Measurements from ENCODE around the gene LRFN5. TPM values are rescaled to one million over a fixed set of nuclear protein-coding genes. Genes with fewer than 3 reads are reported as not detected.

The LRFN5 gene
- total RNA-seq, 1 experiment from 2014 or later, result not detected

GRCh38 chr14:41641690-41642089 lies 35.0 kb downstream of the LRFN5 start:
- Mint-ChIP-seq H3K27ac (ENCODE audit: unreplicated experiment) (no peak overlapping the region), H3K36me3 (ENCODE audit: insufficient read depth, unreplicated experiment) (no peaks in the 10 kb centered on the region), H3K4me1 (ENCODE audit: low read depth, unreplicated experiment) (no peaks in the 10 kb centered on the region), H3K9me3 (ENCODE audit: low read depth, unreplicated experiment) (no peaks in the 10 kb centered on the region), H3K4me3 (ENCODE audit: low read depth, unreplicated experiment) (no peak overlapping the region), H3K27me3 (ENCODE audit: unreplicated experiment) (no peaks in the 10 kb centered on the region)
- BruUV-seq (replicated peaks), result no TSS peak
- TF ChIP-seq CTCF (IDR thresholded peaks at IDR 0.05; ENCODE audit: unreplicated experiment), result no peak
- no peak for DNase-seq
- intact Hi-C loops (cut with micrococcal nuclease; ENCODE audit: unreplicated experiment), result no loop called here
- CTCF ChIA-PET, result no interaction called here

- no peak for DNase-seq
- BruUV-seq (replicated peaks), result no TSS peak
- CTCF ChIA-PET, result no interaction called here
- intact Hi-C loops (cut with micrococcal nuclease; ENCODE audit: unreplicated experiment), result no loop called here
- Mint-ChIP-seq H3K9me3 (ENCODE audit: low read depth, unreplicated experiment) (peaks cover 3% of the 10 kb centered on the region), H3K36me3 (ENCODE audit: insufficient read depth, unreplicated experiment) (no peaks in the 10 kb centered on the region), H3K4me3 (ENCODE audit: low read depth, unreplicated experiment) (no peak overlapping the region), H3K27me3 (ENCODE audit: unreplicated experiment) (no peaks in the 10 kb centered on the region), H3K27ac (ENCODE audit: unreplicated experiment) (no peak overlapping the region), H3K4me1 (ENCODE audit: low read depth, unreplicated experiment) (no peaks in the 10 kb centered on the region)
- no peak for TF ChIP-seq CTCF (IDR thresholded peaks at IDR 0.05; ENCODE audit: unreplicated experiment)
Observed at GRCh38 chr14:41642367-41642766, 35.7 kb downstream of the LRFN5 start.

- no peaks in the 10 kb centered on the region for H3K4me1 Mint-ChIP-seq (ENCODE audit: low read depth, unreplicated experiment)
- BruUV-seq (replicated peaks), result no TSS peak
- TF ChIP-seq CTCF (IDR thresholded peaks at IDR 0.05; ENCODE audit: unreplicated experiment), result no peak
- H3K4me3 Mint-ChIP-seq (ENCODE audit: low read depth, unreplicated experiment), result no peak overlapping the region
- no peaks in the 10 kb centered on the region for H3K27me3 Mint-ChIP-seq (ENCODE audit: unreplicated experiment)
- CTCF ChIA-PET, result no interaction called here
- no peak overlapping the region for H3K27ac Mint-ChIP-seq (ENCODE audit: unreplicated experiment)
- H3K9me3 Mint-ChIP-seq (ENCODE audit: low read depth, unreplicated experiment), result peaks cover 3% of the 10 kb centered on the region
- intact Hi-C loops (cut with micrococcal nuclease; ENCODE audit: unreplicated experiment), result no loop called here
- no peaks in the 10 kb centered on the region for H3K36me3 Mint-ChIP-seq (ENCODE audit: insufficient read depth, unreplicated experiment)
- no peak for DNase-seq
Observed at GRCh38 chr14:41642789-41643188, 36.1 kb downstream of the LRFN5 start.

GRCh38 chr14:41644606-41645005 lies 37.9 kb downstream of the LRFN5 start:
- CTCF ChIA-PET, result no interaction called here
- Mint-ChIP-seq H3K4me1 (ENCODE audit: low read depth, unreplicated experiment) (no peaks in the 10 kb centered on the region), H3K27me3 (ENCODE audit: unreplicated experiment) (no peaks in the 10 kb centered on the region), H3K4me3 (ENCODE audit: low read depth, unreplicated experiment) (no peak overlapping the region), H3K36me3 (ENCODE audit: insufficient read depth, unreplicated experiment) (no peaks in the 10 kb centered on the region), H3K27ac (ENCODE audit: unreplicated experiment) (no peak overlapping the region), H3K9me3 (ENCODE audit: low read depth, unreplicated experiment) (peaks cover 3% of the 10 kb centered on the region)
- no peak for DNase-seq
- BruUV-seq (replicated peaks), result no TSS peak
- TF ChIP-seq CTCF (IDR thresholded peaks at IDR 0.05; ENCODE audit: unreplicated experiment), result no peak
- intact Hi-C loops (cut with micrococcal nuclease; ENCODE audit: unreplicated experiment), result no loop called here

- H3K4me1 Mint-ChIP-seq (ENCODE audit: low read depth, unreplicated experiment), result no peaks in the 10 kb centered on the region
- H3K4me3 Mint-ChIP-seq (ENCODE audit: low read depth, unreplicated experiment), result no peak overlapping the region
- peaks cover 9% of the 10 kb centered on the region for H3K9me3 Mint-ChIP-seq (ENCODE audit: low read depth, unreplicated experiment)
- intact Hi-C loops (cut with micrococcal nuclease; ENCODE audit: unreplicated experiment), result no loop called here
- H3K36me3 Mint-ChIP-seq (ENCODE audit: insufficient read depth, unreplicated experiment), result no peaks in the 10 kb centered on the region
- no peak for TF ChIP-seq CTCF (IDR thresholded peaks at IDR 0.05; ENCODE audit: unreplicated experiment)
- CTCF ChIA-PET, result no interaction called here
- no TSS peak for BruUV-seq (replicated peaks)
- H3K27ac Mint-ChIP-seq (ENCODE audit: unreplicated experiment), result no peak overlapping the region
- H3K27me3 Mint-ChIP-seq (ENCODE audit: unreplicated experiment), result no peaks in the 10 kb centered on the region
- DNase-seq, result no peak
Observed at GRCh38 chr14:41650802-41651201, 44.1 kb downstream of the LRFN5 start.

Measured in Calu3 (cell line).